K562 (cell line): Measurements from ENCODE around the gene ANKRD49. TPM values are rescaled to one million over a fixed set of nuclear protein-coding genes. Genes with fewer than 3 reads are reported as not detected.
A peak's percentile ranks its signal among the peaks of the same experiment; 100 is the strongest.

ENCODE experiments used
- ADNP ChIP-seq: fragments of 200-800 bp; sonication (Bioruptor generic); IDR thresholded peaks from 2 replicates; pipeline ENCODE4 v1.6.1; 2016; ENCODE audit warnings: missing genetic modification characterization, missing compliant biosample characterization
- ATF1 ChIP-seq, 2 experiments: fragments of 450-650 bp in 1 of 2; IDR thresholded peaks; 2 replicates each; pipeline ENCODE4 v1.6.1; 2016; ENCODE audit warnings: missing compliant biosample characterization in 1 of 2, missing genetic modification characterization in 1 of 2
- C11orf30 ChIP-seq: fragments of 450-650 bp; IDR thresholded peaks from 2 replicates; pipeline ENCODE4 v1.6.1; 2016; ENCODE audit warnings: low read depth, mild to moderate bottlenecking
- CTCF ChIP-seq, 3 experiments: IDR thresholded peaks in 2 of 3; conservative IDR thresholded peaks in 1 of 3; 2 replicates each; pipeline ENCODE4 v1.5.1; 2011 to 2012; ENCODE audit warnings: low read length in 3 of 3, mild to moderate bottlenecking in 3 of 3, control low read depth in 2 of 3, improper control_type of control experiment in 1 of 3, inconsistent platforms in 1 of 3, low read depth in 1 of 3, mixed read lengths in 1 of 3, moderate library complexity in 1 of 3; ENCODE audit not compliant: insufficient read depth in 2 of 3
- ELF1 ChIP-seq: fragments of 200-800 bp; sonication (Bioruptor generic); IDR thresholded peaks from 2 replicates; pipeline ENCODE4 v1.6.1; 2016; ENCODE audit warnings: missing genetic modification characterization, missing compliant biosample characterization
- MBD2 ChIP-seq: sonication (generic); IDR thresholded peaks from 2 replicates; pipeline ENCODE4 v1.6.1; 2016; ENCODE audit warnings: low read depth, borderline replicate concordance
- NRF1 ChIP-seq, 2 experiments: fragments of 450-650 bp; IDR thresholded peaks in 1 of 2; conservative IDR thresholded peaks in 1 of 2; 2 replicates each; pipeline ENCODE4 v1.6.1; 2014; ENCODE audit warnings: mild to moderate bottlenecking in 2 of 2
- RBFOX2 ChIP-seq: fragments of 200-400 bp; formaldehyde crosslinking; IDR thresholded peaks from 2 replicates; pipeline ENCODE4 v1.6.1; 2017; ENCODE audit warnings: low read depth, mild to moderate bottlenecking, low read length, moderate library complexity
- SAP30 ChIP-seq: fragments of 200-600 bp; sonication (generic); IDR thresholded peaks from 2 replicates; pipeline ENCODE4 v1.6.1; 2012; ENCODE audit warnings: borderline replicate concordance, low read depth, mild to moderate bottlenecking, moderate library complexity, low read length, control low read depth, inconsistent platforms; ENCODE audit not compliant: insufficient read depth, poor library complexity, severe bottlenecking
- SIN3A ChIP-seq, 2 experiments: fragments of 150-350 bp in 1 of 2; IDR thresholded peaks; 2 replicates each; pipeline ENCODE4 v1.6.1; 2011 to 2016; ENCODE audit warnings: borderline replicate concordance in 2 of 2, low read depth in 2 of 2, low read length in 2 of 2, mild to moderate bottlenecking in 2 of 2, moderate library complexity in 2 of 2; ENCODE audit not compliant: control insufficient read depth in 1 of 2
- TAF7 ChIP-seq: fragments of 450-650 bp; IDR thresholded peaks from 2 replicates; pipeline ENCODE4 v1.6.1; 2016; ENCODE audit warnings: missing genetic modification characterization, missing compliant biosample characterization
- UBTF ChIP-seq, 2 experiments: IDR thresholded peaks; 2 replicates each; pipeline ENCODE4 v1.6.1; 2012; ENCODE audit warnings: improper control_type of control experiment in 2 of 2, low read depth in 2 of 2, low read length in 2 of 2, borderline replicate concordance in 1 of 2
- ZBTB11 ChIP-seq, 3 experiments: fragments of 200-800 bp in 1 of 3; fragments of 250-450 bp in 1 of 3; fragments of 450-650 bp in 1 of 3; sonication (Bioruptor Pico) in 1 of 3; sonication (Bioruptor generic) in 1 of 3; formaldehyde crosslinking in 1 of 3; IDR thresholded peaks; 2 replicates each; pipeline versions ENCODE4 v1.6.1 to v1.8.0; 2016 to 2022; ENCODE audit warnings: mild to moderate bottlenecking in 2 of 3, missing genetic modification characterization in 2 of 3, missing compliant biosample characterization in 1 of 3, moderate library complexity in 1 of 3
- ZNF133 ChIP-seq: fragments of 250-450 bp; sonication (Bioruptor Pico); IDR thresholded peaks from 2 replicates; pipeline ENCODE4 v1.4.0; 2020; ENCODE audit warnings: mild to moderate bottlenecking
- ZNF311 ChIP-seq: fragments of 250-450 bp; sonication (Bioruptor Pico); IDR thresholded peaks from 2 replicates; pipeline ENCODE4 v1.4.0; 2020; ENCODE audit warnings: mild to moderate bottlenecking, moderate library complexity
- polyA plus RNA-seq, 8 experiments: library from polyadenylated mRNA; depleted of rRNA in 4 of 8; stranded (reverse) in 5 of 8; unstranded in 3 of 8; fragments of >200 nt; fragmentation: Nextera tagmentation in 2 of 8; fragmentation: Illumina TruSeq in 1 of 8; extraction: Ambion mirVana in 2 of 8; extraction: Trizol in 1 of 8; gene quantifications; 2 replicates each; pipeline versions ENCODE4 v1.2.1 to v1.2.3, GENCODE V29; 2011 to 2014; ENCODE audit warnings: inconsistent platforms in 1 of 8, missing spikeins in 1 of 8
- total RNA-seq, 7 experiments: library from RNA; depleted of rRNA in 6 of 7; stranded (reverse); fragments of >200 nt in 6 of 7; fragmentation: Illumina TruSeq in 2 of 7; extraction: Trizol in 2 of 7; gene quantifications; 2 replicates each; pipeline versions ENCODE4 v1.2.1 to v1.2.3, GENCODE V29; 2011 to 2021; ENCODE audit warnings: low replicate concordance in 1 of 7

Gene ANKRD49
- total and polyA plus RNA-seq, 9 of the 15 experiments (the other 6 are each of a cell fraction or from before 2014, with no cell fraction given) = 13.4 to 43.5 (median 30.6) TPM

GRCh38 chr11:94494126-94494680 is 419 bp downstream of the ANKRD49 start (continued):
- 0 out of 6 replicates have a peak, but pooled peaks of 1 of the 3 experiments have one; percentile 1 for TF ChIP-seq CTCF (IDR thresholded peaks at IDR 0.05 in 2 of 3, conservative IDR thresholded peaks at IDR 0.05 in 1 of 3; ENCODE audit: insufficient read depth in 2 of 3, low read depth in 1 of 3, low read length in 3 of 3)
- no peak for TF ChIP-seq MBD2
- TF ChIP-seq TAF7 (tag) = 0 out of 2 replicates have a peak, but pooled peaks have one; percentile 25
- peak in 1 of 2 experiments; percentile 71; a peak in 1 of 4 replicates for TF ChIP-seq UBTF (IDR thresholded peaks at IDR 0.05; ENCODE audit: borderline replicate concordance in 1 of 2, low read depth in 2 of 2, low read length in 2 of 2)
- TF ChIP-seq C11orf30 = peak; percentile 3; the same call in 1 of the 2 replicates
- 0 out of 4 replicates have a peak, but pooled peaks of 1 of the 2 experiments have one; percentile 46 for TF ChIP-seq SIN3A (IDR thresholded peaks at IDR 0.05; ENCODE audit: borderline replicate concordance in 2 of 2, control insufficient read depth in 1 of 2, low read depth in 2 of 2, low read length in 2 of 2)
- TF ChIP-seq ZNF311 = no peak
- peak; percentile 78 for TF ChIP-seq RBFOX2
- TF ChIP-seq NRF1 (conservative IDR thresholded peaks at IDR 0.05 in 1 of 2, IDR thresholded peaks at IDR 0.05 in 1 of 2) = peak; percentile 14 to 36
- no peak for TF ChIP-seq ZNF133
- TF ChIP-seq ZBTB11 (CRISPR knock-in tag; IDR thresholded peaks at IDR 0.05) = 0 out of 6 replicates have a peak, but pooled peaks of 1 of the 3 experiments have one; percentile 35
- peak; percentile 71 for TF ChIP-seq ELF1 (tag)
- TF ChIP-seq ADNP = no peak
- peak; percentile 96 for TF ChIP-seq SAP30
- no peak for TF ChIP-seq ATF1 (CRISPR knock-in tag; IDR thresholded peaks at IDR 0.05)
- peak; percentile 49; the same call in 1 of the 2 replicates for TF ChIP-seq ATF1 (tag; IDR thresholded peaks at IDR 0.05)
